Smooth muscle cell of the umbilical artery (primary cell): ENCODE results near the gene B4GALT7. TPM values are rescaled to one million over a fixed set of nuclear protein-coding genes. Genes with fewer than 3 reads are reported as not detected.

Experiments
- total RNA-seq: library from RNA; depleted of rRNA; stranded (reverse); fragments of >200 nt; gene quantifications from 2 replicates; pipeline ENCODE4 v1.2.3, GENCODE V29; 2014

B4GALT7 gene
- 72.1 and 94.4 TPM in 2 replicates for total RNA-seq

GRCh38 chr5:177599731-177600507, at the start of gene B4GALT7:
B4GALT7 (plus strand) TSS chr5:177600132; CDS start chr5:177600211, 79 bp downstream.

GRCh38 chr5:177554474-177555111, 45.3 kb upstream of the B4GALT7 start, which contains the start of gene FAM193B:
FAM193B (minus strand) TSS chr5:177554563; CDS start chr5:177554458, 105 bp downstream.

GRCh38 chr5:177592010-177592834, 7.7 kb upstream of the B4GALT7 start, which contains the start of gene TMED9:
TMED9 (plus strand) TSS chr5:177592203; CDS start chr5:177592215, 12 bp downstream.

Other genes starting within 250 kb of the B4GALT7 start
- 494 and 696 TPM in 2 replicates for gene LMAN2, start 248.5 kb upstream of the B4GALT7 start, total RNA-seq
- gene RGS14, start 242.2 kb upstream of the B4GALT7 start, total RNA-seq = 3.9 and 4.2 TPM in 2 replicates
- not detected in 2 replicates for gene SLC34A1, start 215.7 kb upstream of the B4GALT7 start, total RNA-seq
- not detected in 2 replicates for gene PFN3, start 199.5 kb upstream of the B4GALT7 start, total RNA-seq
- 0.51 and 0.89 TPM in 2 replicates for gene F12, start 190.6 kb upstream of the B4GALT7 start, total RNA-seq
- gene GRK6, start 173.5 kb upstream of the B4GALT7 start, total RNA-seq = 14.6 and 26.1 TPM in 2 replicates
- 6.2 and 9.5 TPM in 2 replicates for gene PRR7, start 153.3 kb upstream of the B4GALT7 start, total RNA-seq
- gene DBN1, start 126.5 kb upstream of the B4GALT7 start, total RNA-seq = 108 and 180 TPM in 2 replicates
- 167 and 241 TPM in 2 replicates for gene PDLIM7, start 102.5 kb upstream of the B4GALT7 start, total RNA-seq
- gene DOK3, start 90.3 kb upstream of the B4GALT7 start, total RNA-seq = 3.3 and 8.4 TPM in 2 replicates
- gene DDX41, start 83.2 kb upstream of the B4GALT7 start, total RNA-seq = 88.5 and 128 TPM in 2 replicates
- 17.2 and 24.9 TPM in 2 replicates for gene FAM193B, start 45.6 kb upstream of the B4GALT7 start, total RNA-seq
- gene TMED9, start 7.9 kb upstream of the B4GALT7 start, total RNA-seq = 354 and 386 TPM in 2 replicates
- not detected in 2 replicates for gene FAM153A, start 182.8 kb downstream of the B4GALT7 start, total RNA-seq